ENCODE results near the gene PLEKHA1. TPM values are rescaled to one million over a fixed set of nuclear protein-coding genes. Genes with fewer than 3 reads are reported as not detected.

PLEKHA1 gene
- total and polyA plus RNA-seq, 2 donors (not counting 3 experiments of a cell fraction or from before 2014, with no cell fraction given) = 21.6 to 58.8 TPM

DNA sequence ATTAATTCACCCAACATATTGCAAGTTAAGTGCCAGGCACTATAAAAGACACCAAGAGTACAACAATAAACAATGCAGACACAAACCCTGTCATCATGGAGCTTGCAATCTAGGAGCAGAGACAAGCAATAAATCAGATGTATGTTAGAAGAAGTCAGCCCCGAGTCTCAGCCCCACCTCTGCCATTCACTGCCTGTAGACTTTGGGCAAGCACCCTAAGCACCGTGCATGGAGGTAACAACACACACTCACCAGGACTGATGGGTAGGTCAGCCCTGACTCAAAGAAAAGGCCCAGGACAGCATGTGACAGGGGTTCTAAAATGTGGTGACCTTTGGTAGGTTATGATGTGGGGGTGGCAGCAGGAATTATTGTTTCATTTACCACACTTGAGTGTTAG lies 49.3 kb upstream of the PLEKHA1 start:
- H3K4me3 ChIP-seq (replicated peaks in 1 of 3; ENCODE audit: insufficient read depth in 1 of 3, low read depth in 1 of 3, low read length in 3 of 3) = no peak overlapping the region
- DNase-seq (ENCODE audit: low read depth, low spot score) (no peak), FAIRE-seq (no peak)
- no peaks in the 10 kb centered on the region for H3K27me3 ChIP-seq (ENCODE audit: control insufficient read depth in 2 of 2, insufficient read depth in 2 of 2, low read length in 2 of 2)
- H3K9me1 ChIP-seq (replicated peaks; ENCODE audit: control insufficient read depth, extremely low read depth, insufficient read depth, low read length) = no peaks in the 10 kb centered on the region
- no peak overlapping the region for H3K27ac ChIP-seq (ENCODE audit: insufficient read depth, low read depth, low read length)
- no TSS peak for BruUV-seq (replicated peaks)
- H4K20me1 ChIP-seq (replicated peaks; ENCODE audit: control insufficient read depth, extremely low read depth, insufficient read depth, low read length) = no peaks in the 10 kb centered on the region
- dilution Hi-C loops (cut with MboI; ENCODE audit: extremely low pct_ligation_motif_present, low sequenced_read_pairs) = no loop called here
- POLR2A ChIA-PET = no interaction called here
- H3K4me1 ChIP-seq (ENCODE audit: control insufficient read depth, extremely low read depth, insufficient read depth, low read length) = no peaks in the 10 kb centered on the region
- intact Hi-C loops (cut with micrococcal nuclease) = no loop called here
- H3K9me3 ChIP-seq (replicated peaks; ENCODE audit: control insufficient read depth, insufficient read depth, low read length) = no peaks in the 10 kb centered on the region
- H3K79me2 ChIP-seq (ENCODE audit: control insufficient read depth, insufficient read depth, low read length) = no peaks in the 10 kb centered on the region
- CTCF ChIA-PET = interaction anchor here (2.9 kb wide), 1 partner anchor 14 kb away, joined by 8 read pairs; no protein-coding TSS in a partner anchor
- TF ChIP-seq MYC (IDR thresholded peaks at IDR 0.05; ENCODE audit: low read depth, low read length) (no peak), GATA2 (IDR thresholded peaks at IDR 0.05; ENCODE audit: insufficient read depth, insufficient read length, low read depth, low read length) (no peak), POLR2A (IDR thresholded peaks at IDR 0.05; ENCODE audit: low read depth, low read length) (no peak), FOS (IDR thresholded peaks at IDR 0.05; ENCODE audit: borderline replicate concordance, insufficient read depth, low read length) (no peak), POLR2AphosphoS5 (IDR thresholded peaks at IDR 0.05; ENCODE audit: insufficient read depth, low read depth, low read length) (no peak), EZH2 (IDR thresholded peaks at IDR 0.05; ENCODE audit: borderline replicate concordance, low read depth, low read length, severe bottlenecking) (no peak), JUN (IDR thresholded peaks at IDR 0.05; ENCODE audit: borderline replicate concordance, insufficient read depth, insufficient read length, low read depth) (no peak)
- TF ChIP-seq, protein P1, sequence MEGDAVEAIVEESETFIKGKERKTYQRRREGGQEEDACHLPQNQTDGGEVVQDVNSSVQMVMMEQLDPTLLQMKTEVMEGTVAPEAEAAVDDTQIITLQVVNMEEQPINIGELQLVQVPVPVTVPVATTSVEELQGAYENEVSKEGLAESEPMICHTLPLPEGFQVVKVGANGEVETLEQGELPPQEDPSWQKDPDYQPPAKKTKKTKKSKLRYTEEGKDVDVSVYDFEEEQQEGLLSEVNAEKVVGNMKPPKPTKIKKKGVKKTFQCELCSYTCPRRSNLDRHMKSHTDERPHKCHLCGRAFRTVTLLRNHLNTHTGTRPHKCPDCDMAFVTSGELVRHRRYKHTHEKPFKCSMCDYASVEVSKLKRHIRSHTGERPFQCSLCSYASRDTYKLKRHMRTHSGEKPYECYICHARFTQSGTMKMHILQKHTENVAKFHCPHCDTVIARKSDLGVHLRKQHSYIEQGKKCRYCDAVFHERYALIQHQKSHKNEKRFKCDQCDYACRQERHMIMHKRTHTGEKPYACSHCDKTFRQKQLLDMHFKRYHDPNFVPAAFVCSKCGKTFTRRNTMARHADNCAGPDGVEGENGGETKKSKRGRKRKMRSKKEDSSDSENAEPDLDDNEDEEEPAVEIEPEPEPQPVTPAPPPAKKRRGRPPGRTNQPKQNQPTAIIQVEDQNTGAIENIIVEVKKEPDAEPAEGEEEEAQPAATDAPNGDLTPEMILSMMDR (IDR thresholded peaks at IDR 0.05; ENCODE audit: extremely low read depth in 1 of 2, insufficient read depth in 1 of 2, low read depth in 1 of 2, low read length in 2 of 2) = no peak
- TF ChIP-seq, protein P2, sequence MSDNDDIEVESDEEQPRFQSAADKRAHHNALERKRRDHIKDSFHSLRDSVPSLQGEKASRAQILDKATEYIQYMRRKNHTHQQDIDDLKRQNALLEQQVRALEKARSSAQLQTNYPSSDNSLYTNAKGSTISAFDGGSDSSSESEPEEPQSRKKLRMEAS (IDR thresholded peaks at IDR 0.05; ENCODE audit: insufficient read depth, insufficient read length) = no peak
- H3K36me3 ChIP-seq (ENCODE audit: control insufficient read depth in 2 of 2, extremely low read depth in 1 of 2, insufficient read depth in 2 of 2, low read length in 2 of 2) = no peaks in the 10 kb centered on the region
- no peak overlapping the region for H2AFZ ChIP-seq (ENCODE audit: low read depth, low read length)
- no peak overlapping the region for H3K4me2 ChIP-seq (ENCODE audit: insufficient read depth, low read length)
- no peak overlapping the region for H3K9ac ChIP-seq (replicated peaks; ENCODE audit: extremely low read depth, insufficient read depth, low read length)
